CD4-positive, CD25-positive, alpha-beta regulatory T cell (primary cell): ENCODE data around the gene ZFPM1. TPM values are rescaled to one million over a fixed set of nuclear protein-coding genes. Genes with fewer than 3 reads are reported as not detected.
A peak's percentile ranks its signal among the peaks of the same experiment; 100 is the strongest.

Experiments used
- ATAC-seq, 2 donors: fragments of 150-1000 bp; cut with Tn5 transposase; one replicate each; pipeline ENCODE4 v1.10.0; 2021; ENCODE audit warnings: low read depth in 2 of 2, moderate number of reproducible peaks in 2 of 2, moderate library complexity in 1 of 2
- DNase-seq, 3 donors: peaks; one replicate each; pipeline versions ENCODE4 v3.0.0 to v3.0.0-alpha.2; 2012 to 2022; ENCODE audit warnings: mixed read lengths in 1 of 3
- H3K27ac ChIP-seq: one replicate; pipeline ENCODE4 v1.7.0; 2013; ENCODE audit warnings: mild to moderate bottlenecking, low read length; ENCODE audit not compliant: insufficient read depth, poor library complexity, severe bottlenecking
- H3K27me3 ChIP-seq: one replicate; pipeline ENCODE4 v1.7.0; 2013; ENCODE audit warnings: low read length; ENCODE audit not compliant: control insufficient read depth, insufficient read depth
- H3K36me3 ChIP-seq: one replicate; pipeline ENCODE4 v1.7.0; 2013; ENCODE audit warnings: mild to moderate bottlenecking, low read length, moderate library complexity; ENCODE audit not compliant: control insufficient read depth, insufficient read depth
- H3K4me1 ChIP-seq: 2 replicates; pipeline ENCODE4 v1.7.0; 2013; ENCODE audit warnings: mild to moderate bottlenecking, low read length; ENCODE audit not compliant: insufficient read depth, control insufficient read depth, poor library complexity, severe bottlenecking
- H3K4me3 ChIP-seq: one replicate; pipeline ENCODE4 v1.7.0; 2013; ENCODE audit warnings: low read depth, mild to moderate bottlenecking, low read length, moderate library complexity
- H3K9me3 ChIP-seq, 2 experiments: 1 replicate in 1 of 2; 2 replicates in 1 of 2; pipeline ENCODE4 v1.7.0; 2013; ENCODE audit warnings: low read length in 2 of 2, mild to moderate bottlenecking in 1 of 2, moderate library complexity in 1 of 2; ENCODE audit not compliant: control insufficient read depth in 2 of 2
- H3K27ac Mint-ChIP-seq, 3 donors: one replicate each; pipeline ENCODE4 v1.8.0; 2020 to 2022; ENCODE audit warnings: mild to moderate bottlenecking in 3 of 3, mixed read lengths in 3 of 3, moderate library complexity in 2 of 3
- H3K27me3 Mint-ChIP-seq: one replicate; pipeline ENCODE4 v1.8.0; 2022; ENCODE audit warnings: mild to moderate bottlenecking, mixed read lengths
- H3K36me3 Mint-ChIP-seq: one replicate; pipeline ENCODE4 v1.8.0; 2020; ENCODE audit warnings: mixed read lengths
- H3K4me1 Mint-ChIP-seq, 4 donors: one replicate each; pipeline ENCODE4 v1.8.0; 2020 to 2022; ENCODE audit warnings: mixed read lengths in 4 of 4, mild to moderate bottlenecking in 1 of 4
- H3K4me3 Mint-ChIP-seq, 4 donors: one replicate each; pipeline ENCODE4 v1.8.0; 2020 to 2022; ENCODE audit warnings: mild to moderate bottlenecking in 4 of 4, mixed read lengths in 4 of 4, moderate library complexity in 3 of 4
- H3K9me3 Mint-ChIP-seq, 7 donors: one replicate each; pipeline ENCODE4 v1.8.0; 2020 to 2022; ENCODE audit warnings: mixed read lengths in 7 of 7, mild to moderate bottlenecking in 3 of 7, moderate library complexity in 2 of 7
- polyA plus RNA-seq, 4 donors: library from polyadenylated mRNA; unstranded; fragments of 300-500 nt; fragmentation: Illumina TruSeq; gene quantifications; one replicate each; pipeline ENCODE4 v1.2.3, GENCODE V29; 2021
- total RNA-seq: library from RNA; stranded (reverse); gene quantifications from one replicate; pipeline ENCODE4 v1.2.3, GENCODE V29; 2022

The ZFPM1 gene
- total and polyA plus RNA-seq, 5 donors from 2014 or later: 0.07 to 30.2 (median 0.16) TPM

DNA sequence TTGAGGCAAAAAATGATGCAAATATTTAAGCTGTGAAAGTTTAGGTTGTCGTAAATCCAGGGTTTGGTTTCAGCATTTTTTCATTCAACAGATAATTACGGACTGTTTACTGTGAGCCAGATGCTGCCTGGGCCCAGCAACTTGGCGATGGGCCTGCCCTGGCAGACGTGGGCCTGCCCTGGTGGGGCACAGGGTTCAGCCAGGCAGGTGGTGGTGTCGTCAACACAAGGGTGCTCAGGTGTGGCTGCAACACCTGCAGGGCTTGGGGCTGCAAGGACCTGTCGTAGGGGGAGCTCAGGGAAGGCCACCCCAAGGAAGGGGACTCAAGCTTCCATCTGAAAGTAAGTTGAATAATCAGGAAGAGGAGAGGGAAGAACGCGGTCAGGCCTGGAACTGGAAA lies 132.2 kb downstream of the ZFPM1 start:
- peaks cover 20 to 85% (median 51%) of the 10 kb centered on the region in 4 donors for H3K4me1 Mint-ChIP-seq
- ATAC-seq: no peak

DNA sequence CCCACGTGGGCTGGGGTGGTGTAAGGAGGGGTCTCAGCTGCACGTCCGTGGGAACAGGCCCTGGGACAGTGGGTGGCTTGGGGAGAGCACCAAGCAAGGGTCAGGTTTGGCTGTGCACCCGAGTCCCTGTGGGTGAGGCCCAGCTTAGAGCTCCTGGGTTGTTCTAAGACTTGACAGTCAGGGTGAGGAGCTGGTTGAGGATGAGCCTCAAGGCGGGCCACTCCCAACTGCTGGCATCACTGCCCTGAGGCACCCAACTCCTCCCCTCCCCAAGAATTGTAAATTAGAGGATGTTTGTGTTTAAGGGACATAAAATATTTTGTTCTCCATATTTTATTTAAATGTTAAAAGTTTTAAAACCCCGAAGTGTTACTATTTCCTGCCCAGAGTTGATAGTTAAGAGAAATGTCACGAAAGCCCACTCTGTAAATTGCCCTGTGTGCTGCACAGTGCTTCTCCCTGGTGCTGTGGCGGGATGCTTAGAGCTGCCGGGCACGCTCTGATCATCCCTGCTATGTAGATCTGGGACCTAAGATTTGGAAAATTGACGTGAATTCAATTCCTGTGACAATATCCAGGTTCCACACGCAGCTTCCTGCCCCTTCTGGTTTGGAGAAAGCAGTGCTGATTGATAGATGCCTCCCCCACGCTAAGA lies 133.0 kb downstream of the ZFPM1 start:
- ATAC-seq (no peak), DNase-seq (no peak)
- no peaks in the 10 kb centered on the region for H3K27me3 ChIP-seq
- H3K36me3 Mint-ChIP-seq: peaks cover 16% of the 10 kb centered on the region
- peaks cover 0 to 1% (median 0%) of the 10 kb centered on the region in 7 donors for H3K9me3 Mint-ChIP-seq
- no peak overlapping the region for H3K4me3 ChIP-seq
- no peaks in the 10 kb centered on the region for H3K9me3 ChIP-seq
- peaks cover 30% of the 10 kb centered on the region for H3K36me3 ChIP-seq
- no peaks in the 10 kb centered on the region for H3K27me3 Mint-ChIP-seq
- H3K4me1 Mint-ChIP-seq: peaks cover 20 to 85% (median 53%) of the 10 kb centered on the region in 4 donors
- H3K4me1 ChIP-seq: peaks cover 55% of the 10 kb centered on the region
- peak overlapping the region; percentile 84 to 94 (median 87) for H3K27ac Mint-ChIP-seq
- peak overlapping the region in 2 of 4 donors; percentile 35 to 58 for H3K4me3 Mint-ChIP-seq
- H3K27ac ChIP-seq: peak overlapping the region; percentile 43

More for the DNA sequence above, 132.2 kb downstream of the ZFPM1 start:
- H3K9me3 Mint-ChIP-seq: peaks cover 0 to 1% (median 0%) of the 10 kb centered on the region in 7 donors
- Histone ChIP-seq H3K27me3 (no peaks in the 10 kb centered on the region), H3K9me3 (no peaks in the 10 kb centered on the region), H3K27ac (peak overlapping the region; percentile 64), H3K4me3 (no peak overlapping the region), H3K36me3 (peaks cover 36% of the 10 kb centered on the region), H3K4me1 (peaks cover 51% of the 10 kb centered on the region)
- DNase-seq: no peak
- H3K4me3 Mint-ChIP-seq: no peak overlapping the region
- peak overlapping the region in 2 of 3 donors; percentile 94 to 95 for H3K27ac Mint-ChIP-seq
- H3K27me3 Mint-ChIP-seq: no peaks in the 10 kb centered on the region
- peaks cover 16% of the 10 kb centered on the region for H3K36me3 Mint-ChIP-seq

Other genes with a start within 250 kb of the ZFPM1 start
- gene ZNF469, start 70.3 kb upstream of the ZFPM1 start, total RNA-seq: 0.32 TPM
- under 1 TPM in 2 of 4 donors, not detected in 2; 0.01 to 0.02 TPM for gene ZNF469, start 70.3 kb upstream of the ZFPM1 start, polyA plus RNA-seq
- 162 TPM for gene ZC3H18, start 117.1 kb downstream of the ZFPM1 start, total RNA-seq
- 10 to 100 TPM; 10.9 to 15.3 (median 12.8) TPM for gene ZC3H18, start 117.1 kb downstream of the ZFPM1 start, polyA plus RNA-seq
- 1.2 TPM for gene IL17C, start 185.3 kb downstream of the ZFPM1 start, total RNA-seq
- not detected for gene IL17C, start 185.3 kb downstream of the ZFPM1 start, polyA plus RNA-seq
- 351 TPM for gene CYBA, start 197.8 kb downstream of the ZFPM1 start, total RNA-seq
- gene CYBA, start 197.8 kb downstream of the ZFPM1 start, polyA plus RNA-seq: 100 to 1,000 TPM; 707 to 964 (median 782) TPM
- 59.7 TPM for gene MVD, start 209.8 kb downstream of the ZFPM1 start, total RNA-seq
- 10 to 100 TPM; 19.6 to 27.8 (median 21.9) TPM for gene MVD, start 209.8 kb downstream of the ZFPM1 start, polyA plus RNA-seq
- gene SNAI3, start 233.2 kb downstream of the ZFPM1 start, total RNA-seq: 10.4 TPM
- 10 to 100 TPM; 13.5 to 17.4 (median 16.5) TPM for gene SNAI3, start 233.2 kb downstream of the ZFPM1 start, polyA plus RNA-seq